Stimulated activated CD8-positive, alpha-beta memory T cell treated with anti-CD3 and anti-CD28 coated beads, Interleukin-2, amount 100 ng/mL, for 48 hours (primary cell): ENCODE data around the gene TMTC1.
"Not testable (repeated sequence)": the region's sequence is repeated elsewhere in the genome, so short reads cannot be mapped to it uniquely, and the experiment has no call there.

Experiments
- DNase-seq, 2 donors: peaks; one replicate each; pipeline ENCODE4 v3.0.0-alpha.2; 2020; ENCODE audit warnings: low read depth in 2 of 2

TMTC1 gene

DNA sequence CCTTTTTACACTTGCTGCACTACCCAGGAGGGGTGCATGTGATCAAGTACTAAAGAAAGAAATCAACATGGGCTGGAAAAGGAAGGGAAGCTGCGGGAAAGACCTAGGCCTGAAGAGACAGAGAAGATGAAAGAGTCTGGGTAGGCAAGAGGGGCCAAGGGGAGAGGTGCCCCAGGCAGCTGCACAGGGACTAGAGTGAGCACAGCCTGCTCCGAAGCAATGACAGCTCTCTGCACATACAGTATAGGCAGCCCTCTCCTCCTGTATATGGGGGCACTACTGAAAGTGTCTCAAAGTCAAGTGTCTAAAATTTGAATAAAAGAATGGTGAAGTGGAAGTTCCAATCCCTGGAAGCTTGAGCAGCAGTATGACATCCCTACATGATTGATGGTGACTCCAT, 112.0 kb downstream of the TMTC1 start:
- no peak for DNase-seq

DNA sequence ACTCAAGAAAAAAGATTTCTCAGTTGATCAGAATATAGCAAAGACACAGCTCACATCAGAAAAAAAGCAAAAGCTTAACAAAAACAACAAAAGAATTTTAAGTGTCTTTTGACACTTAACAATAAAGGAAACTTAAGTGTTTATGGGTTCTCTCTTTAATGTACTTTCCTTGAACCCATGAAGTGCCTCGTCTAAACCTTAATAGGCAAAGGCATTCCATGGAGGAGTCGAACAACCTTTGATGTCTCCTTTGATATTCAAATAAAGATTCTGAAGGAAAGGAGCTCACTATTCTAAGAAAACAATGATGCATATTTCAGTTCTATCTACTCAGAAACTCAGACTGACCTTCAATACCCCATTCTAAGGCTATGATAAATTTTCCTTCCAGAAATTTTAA, 116.7 kb downstream of the TMTC1 start:
- DNase-seq: no peak

DNA sequence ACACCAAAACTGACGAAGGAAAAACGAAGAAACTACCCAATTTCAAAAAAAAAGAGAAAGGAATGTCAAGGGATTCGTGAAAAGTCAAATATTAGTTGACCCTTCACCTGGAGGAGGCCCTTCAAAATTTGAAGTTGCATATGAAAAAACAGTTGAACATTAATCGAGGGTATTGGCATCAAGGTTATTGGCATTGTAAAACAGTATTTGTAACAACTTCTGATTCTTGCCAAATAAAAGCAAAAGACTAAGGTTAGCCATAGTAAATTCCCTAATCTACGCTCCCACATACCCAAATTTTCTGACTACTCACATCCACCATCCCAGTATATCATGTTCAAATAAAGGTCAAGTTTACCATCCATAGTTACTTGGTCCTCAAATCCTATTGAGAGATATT, 118.6 kb downstream of the TMTC1 start:
- no peak for DNase-seq

DNA sequence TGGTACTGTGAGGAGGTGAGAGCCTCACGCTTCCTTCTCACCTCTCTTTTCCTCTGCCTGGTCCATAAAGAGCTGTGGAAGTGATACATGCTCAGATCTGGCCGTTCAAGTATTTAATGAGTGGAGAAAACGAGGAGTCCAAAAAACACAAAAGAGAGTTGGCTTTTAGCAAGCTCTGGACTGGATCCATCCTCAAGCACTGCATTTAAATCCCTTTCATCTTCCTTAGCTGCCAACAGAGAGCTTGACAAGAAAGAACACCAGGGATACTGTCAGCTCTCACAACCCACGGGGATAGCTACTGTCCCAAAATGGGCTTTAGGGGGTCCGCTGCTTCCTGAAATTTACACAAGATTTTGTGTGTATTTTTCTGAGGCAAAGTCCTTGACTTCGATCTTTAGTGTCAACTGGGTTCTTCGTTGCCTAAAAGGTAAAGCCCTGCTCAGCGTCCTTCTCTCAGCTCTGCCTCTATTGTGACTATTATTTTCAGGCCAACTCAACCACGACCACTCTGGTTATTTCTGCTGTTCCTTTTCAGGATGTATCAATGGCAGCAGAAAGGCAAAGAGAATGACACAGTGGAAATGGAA, 120.9 kb downstream of the TMTC1 start:
- no peak for DNase-seq

DNA sequence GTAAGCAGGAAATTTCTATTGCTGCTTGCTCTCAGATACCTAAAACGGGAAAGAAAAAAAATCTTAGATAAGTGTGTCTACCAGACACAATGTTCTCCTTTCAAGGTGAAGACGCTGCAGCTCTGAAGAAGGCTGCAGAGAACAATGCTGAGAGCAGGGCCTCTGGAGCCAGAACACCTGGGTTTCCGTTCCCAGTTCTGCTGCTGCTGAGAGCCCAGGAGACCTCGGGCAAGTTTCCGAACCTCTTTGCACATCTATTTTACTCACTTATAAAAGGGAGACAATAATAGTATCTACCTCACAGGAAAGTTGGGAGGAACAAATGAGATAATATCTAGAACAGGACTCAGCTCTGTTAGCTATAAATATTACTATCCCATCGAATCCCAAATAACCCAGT, 122.9 kb downstream of the TMTC1 start:
- DNase-seq: no peak

DNA sequence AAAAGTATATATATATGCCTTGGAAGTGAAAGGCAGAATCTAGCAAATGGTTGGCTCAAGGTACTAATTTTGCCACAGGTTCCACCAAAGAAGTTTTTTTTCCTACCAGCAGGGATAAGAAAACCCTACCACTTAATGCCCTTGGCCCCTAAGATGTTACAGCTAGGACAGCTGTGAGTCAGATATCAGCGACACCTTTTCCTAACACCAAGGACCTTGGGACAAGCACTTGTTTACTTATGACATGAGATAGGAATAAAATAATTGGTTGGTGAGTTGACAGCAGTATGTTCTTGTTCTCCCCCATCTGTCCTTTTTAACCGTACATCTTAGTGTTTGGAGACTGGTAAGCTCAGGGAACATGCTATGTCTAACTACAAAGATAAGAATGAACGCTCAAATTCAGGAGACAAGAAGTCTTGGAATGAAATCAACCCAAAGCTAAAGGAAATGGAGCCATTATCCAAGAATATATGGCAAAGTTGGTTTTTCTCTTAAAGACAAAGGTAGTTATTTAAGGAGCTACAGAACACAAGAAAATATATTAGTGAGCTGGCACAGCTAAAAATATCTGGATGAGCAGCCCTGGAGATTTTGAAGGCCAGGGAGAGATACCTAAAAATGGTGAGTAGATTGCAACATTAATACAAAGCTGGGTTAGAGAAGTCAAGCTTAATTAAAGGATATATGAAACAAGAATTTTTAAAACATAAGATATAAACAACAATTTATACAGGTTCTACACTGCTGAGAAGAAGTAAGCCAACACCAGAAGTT, 126.8 kb downstream of the TMTC1 start:
- no peak for DNase-seq

DNA sequence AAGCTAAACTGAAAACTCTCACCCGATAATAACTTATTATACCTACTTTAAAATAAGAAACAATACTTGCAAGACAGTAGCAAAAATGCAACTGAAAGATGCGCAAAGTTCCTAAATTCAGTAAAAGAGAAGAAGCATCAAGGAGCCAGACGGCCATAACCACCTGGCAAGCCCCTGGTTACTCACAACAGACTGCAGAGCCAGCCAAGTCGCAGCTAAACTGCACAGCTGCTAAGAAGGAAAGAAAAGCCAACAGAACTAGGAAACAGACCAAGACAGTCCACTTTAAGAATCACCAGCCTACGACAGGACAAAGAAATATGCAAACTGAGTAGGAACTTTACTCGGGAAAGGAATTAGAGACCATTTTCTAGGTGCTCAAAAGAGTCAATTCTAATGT, 127.9 kb downstream of the TMTC1 start:
- DNase-seq: no peak

DNA sequence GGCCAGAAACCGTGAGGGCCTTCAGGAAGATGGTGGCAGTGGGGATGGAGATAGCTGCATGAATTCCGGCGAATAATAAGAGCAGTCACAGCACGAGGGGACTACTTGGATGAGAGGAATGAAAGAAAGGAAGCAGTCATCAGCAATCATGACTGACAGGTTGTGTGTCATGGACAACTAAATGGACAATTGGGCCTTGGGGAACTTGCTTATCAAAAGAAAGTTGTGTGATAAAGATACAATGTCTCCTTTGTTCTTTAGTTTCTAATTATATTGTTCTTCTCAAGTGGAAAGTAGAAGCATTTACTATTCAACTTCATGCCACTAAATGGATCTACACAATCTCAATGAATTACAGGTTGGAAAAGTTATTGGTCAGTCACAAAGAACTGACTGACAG, 130.5 kb downstream of the TMTC1 start:
- DNase-seq: no peak

DNA sequence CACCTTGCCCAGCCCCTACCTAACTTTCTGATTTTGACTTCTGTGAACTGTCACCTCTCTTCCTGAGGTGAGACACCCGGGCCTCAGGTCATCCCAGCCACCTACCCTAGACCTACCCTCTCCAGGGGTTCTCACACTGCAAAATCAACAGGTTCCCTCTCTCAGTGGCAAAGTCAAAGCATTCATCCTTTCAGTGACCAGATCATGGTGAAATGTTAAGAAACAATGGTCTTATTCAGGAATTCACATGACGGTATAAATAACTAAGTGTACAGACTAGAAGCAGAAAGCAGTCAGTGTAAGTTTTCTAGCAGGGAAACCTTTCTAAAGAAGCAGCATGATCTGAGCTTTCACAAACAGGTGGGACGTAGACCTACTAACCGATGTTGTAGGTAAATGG, 133.4 kb downstream of the TMTC1 start:
- no peak for DNase-seq

DNA sequence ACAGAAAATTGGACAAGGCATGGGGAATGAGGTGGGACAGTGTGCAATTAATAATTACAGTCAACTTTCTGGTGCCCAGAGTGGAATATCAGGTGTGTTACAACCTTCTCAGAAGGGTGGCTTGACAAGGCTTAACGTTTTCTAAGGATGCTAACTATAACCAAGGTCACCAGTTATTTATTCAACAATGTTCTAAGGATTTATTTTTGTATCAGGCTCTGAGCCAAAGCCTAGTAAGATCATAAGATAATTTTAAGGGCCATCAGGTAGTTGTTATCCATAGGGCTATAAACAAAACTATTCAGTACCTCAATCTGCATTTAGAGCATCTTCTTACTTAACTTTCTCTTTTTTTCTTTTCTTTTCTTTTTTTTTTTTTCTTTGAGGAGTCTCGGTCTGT, 134.0 kb downstream of the TMTC1 start:
- no peak for DNase-seq

DNA sequence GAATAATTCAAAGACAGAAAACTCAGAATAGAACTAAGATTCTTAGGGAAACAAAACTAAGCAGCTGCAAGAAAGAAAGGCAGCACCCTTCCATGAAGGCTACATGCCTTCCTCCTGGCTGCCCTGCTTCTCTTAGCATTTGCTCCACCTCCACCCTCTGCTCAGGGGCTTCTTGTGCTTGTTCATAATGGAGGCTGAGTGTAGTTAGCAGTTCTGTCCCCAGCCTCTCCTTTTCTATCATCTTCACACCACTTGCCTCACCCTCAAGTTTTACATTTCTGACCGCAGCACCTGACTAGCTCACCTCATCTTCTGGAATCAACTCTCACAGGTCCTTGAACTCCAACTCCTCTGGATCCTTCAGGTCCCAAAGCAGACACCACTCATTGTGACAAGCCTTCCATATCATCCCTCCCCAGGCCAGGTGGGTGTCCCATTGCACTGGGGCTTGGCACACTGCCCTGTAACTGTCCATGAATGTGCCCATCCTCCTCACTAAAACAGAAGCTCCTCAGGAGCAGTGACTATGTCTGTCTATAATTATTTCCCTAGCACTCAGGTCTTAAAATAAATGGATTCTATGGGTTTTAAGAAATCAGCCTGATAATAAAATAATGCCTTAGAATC, 139.1 kb downstream of the TMTC1 start:
- no peak for DNase-seq

DNA sequence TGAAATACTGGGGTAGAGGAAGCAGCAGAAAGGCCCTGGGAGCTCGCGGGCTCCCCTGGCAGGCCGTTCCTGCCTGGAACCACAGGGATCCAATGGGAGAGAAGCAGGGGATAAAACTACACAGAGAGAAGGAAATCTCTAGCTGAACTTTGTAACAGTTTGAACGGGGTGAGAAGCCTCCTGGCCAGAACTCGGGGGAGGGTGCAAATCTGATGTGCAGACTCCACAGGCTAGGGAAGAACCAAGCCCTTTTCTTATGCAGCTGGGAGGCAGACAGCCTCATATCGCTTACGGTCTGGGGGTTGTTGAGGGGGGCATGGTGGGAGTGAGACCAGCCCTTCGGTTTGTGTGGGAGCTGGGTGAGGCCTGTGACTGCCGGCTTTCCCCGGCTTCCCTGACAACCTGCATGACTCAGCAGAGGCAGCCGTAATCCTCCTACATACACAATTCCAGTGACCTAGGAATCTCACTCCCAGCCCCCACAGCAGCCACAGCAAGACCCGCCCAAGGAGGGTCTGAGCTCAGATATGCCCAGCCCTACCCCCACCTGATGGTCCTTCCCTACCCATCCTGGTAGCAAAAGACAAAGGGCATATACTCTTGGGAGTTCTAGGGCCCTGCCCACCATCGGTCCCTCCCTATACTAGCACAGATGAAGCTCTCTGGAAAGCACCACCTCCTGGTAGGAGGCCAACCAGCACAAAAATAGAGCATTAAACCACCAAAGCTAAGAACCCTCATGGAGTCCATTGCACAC, 143.0 kb downstream of the TMTC1 start:
- no peak for DNase-seq

DNA sequence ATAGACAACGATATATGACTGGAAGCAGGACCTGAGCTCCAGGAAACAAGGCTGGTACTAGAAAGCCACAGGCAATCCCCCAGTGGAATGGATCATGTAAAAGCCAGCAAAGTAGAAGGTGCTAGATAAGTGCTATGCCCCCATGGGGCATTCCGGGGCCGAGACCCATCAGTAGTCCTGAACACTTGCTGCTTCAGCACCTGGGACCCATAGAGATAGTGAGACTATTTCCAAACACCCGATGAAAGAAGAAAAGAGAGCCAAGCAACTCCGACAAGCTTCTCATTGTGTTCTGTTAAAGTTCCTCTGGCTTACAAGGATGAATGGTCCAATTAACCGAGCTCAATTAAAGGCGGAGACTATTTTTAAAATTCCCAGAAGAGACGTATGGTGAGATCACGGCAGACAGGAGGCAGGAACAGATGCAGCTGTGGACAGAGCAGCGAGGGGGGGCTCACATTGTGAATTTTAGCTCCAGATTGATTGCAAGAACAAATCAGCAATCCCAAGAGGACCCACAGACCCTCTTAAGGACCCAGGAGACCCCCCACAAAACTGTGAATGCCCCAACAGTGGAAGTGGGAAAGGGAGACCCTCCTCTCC, 143.7 kb downstream of the TMTC1 start:
- no peak for DNase-seq

DNA sequence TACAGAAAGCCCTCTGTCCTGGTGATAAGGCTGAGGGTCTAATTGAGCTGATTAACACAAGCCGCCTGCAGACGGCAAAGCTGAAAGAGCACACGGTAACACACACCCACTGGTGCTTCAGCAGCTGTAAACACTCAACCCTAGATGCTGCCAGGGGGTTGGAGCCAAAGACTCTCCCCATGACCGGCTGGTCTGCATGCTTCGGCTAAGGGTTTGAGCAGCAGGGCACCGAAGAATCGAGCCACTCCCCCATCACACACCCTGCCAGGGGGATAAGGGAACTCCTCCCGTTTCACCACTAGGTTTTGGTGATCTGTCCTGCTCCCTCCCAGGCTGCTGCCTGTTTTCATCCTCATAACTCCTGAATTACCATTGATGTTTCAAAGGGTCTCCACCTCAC, 145.2 kb downstream of the TMTC1 start:
- no peak for DNase-seq

DNA sequence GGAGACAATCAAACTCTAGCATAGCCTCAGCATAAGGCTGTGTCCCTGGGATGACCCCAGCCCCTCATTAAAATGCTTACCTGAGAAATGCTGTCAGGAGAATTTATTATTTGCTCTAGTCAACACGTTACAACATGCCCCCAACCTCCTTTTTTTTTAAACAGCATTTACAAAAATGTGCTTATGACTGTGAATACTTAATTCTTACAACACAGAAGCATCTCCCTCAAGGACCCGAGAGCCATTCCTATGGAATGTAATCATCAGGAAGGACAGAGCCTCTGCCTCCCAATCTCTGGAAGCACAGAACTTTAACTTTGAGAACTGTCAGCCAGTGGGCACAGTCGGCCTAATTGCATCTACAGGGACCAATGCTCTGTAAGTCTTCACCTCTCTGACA, 149.7 kb downstream of the TMTC1 start:
- DNase-seq: no peak

DNA sequence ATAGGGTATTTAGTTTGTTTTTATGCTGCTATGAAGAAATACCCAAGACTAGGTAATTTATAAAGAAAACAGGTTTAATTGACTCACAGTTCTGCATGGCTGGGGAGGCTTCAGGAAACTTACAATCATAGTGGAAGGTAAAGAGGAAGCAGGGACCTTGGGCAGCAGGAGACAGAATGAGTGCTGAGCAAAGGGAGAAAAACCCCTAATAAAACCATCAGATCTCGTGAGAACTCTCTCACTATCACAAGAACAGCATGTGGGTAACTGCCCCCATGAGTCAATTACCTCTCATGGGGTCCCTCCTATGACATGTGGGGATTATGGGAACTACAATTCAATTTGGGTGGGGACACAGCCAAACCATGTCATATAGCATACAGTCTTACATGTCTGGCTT, 153.6 kb downstream of the TMTC1 start:
- not testable (repeated sequence) for DNase-seq

DNA sequence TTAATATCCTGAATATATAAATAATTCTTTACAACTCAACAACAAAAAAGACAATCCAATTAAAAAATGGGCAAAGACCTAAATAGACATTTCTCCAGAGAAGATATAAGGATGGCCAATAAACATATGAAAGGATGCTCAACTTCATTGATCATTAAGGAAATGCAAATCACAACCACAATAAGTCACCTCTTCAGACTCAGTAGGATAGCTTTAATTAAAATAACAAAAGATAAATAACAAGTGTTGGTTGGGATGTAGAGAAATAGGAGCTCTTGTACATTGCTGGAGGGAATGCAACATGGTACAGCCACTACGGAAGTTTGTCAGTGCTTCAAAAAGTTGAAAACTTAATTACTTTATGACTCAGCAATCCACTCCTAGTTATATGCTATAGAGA, 156.5 kb downstream of the TMTC1 start:
- DNase-seq: no peak

DNA sequence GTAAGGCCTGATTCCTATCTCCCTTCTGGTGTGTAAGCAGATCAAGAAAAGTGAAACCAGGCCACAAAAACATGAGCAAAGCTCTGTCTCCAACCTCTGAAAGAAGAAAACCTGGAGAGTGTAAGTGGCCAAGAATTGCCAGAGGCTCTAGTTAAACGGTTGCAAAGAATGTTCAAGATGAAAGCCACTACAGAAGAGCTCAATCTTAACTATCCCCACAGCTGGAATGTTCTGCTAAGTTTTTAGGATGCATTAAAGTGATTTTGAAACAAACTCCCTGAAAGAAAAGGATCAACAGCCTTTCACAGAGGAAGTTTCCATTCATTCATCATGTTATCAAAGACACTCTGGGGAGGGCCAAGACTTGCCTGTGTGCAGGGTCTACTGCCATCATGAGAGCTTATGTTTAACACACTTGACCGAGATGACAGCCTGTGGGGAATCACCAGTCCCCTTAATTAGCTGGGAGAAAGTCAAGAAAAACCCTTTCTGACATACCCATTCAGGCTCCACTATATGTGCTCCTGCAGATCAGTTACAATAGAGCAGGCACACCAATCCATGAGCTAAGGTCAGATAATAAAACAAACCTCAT, 158.3 kb downstream of the TMTC1 start:
- no peak for DNase-seq

DNA sequence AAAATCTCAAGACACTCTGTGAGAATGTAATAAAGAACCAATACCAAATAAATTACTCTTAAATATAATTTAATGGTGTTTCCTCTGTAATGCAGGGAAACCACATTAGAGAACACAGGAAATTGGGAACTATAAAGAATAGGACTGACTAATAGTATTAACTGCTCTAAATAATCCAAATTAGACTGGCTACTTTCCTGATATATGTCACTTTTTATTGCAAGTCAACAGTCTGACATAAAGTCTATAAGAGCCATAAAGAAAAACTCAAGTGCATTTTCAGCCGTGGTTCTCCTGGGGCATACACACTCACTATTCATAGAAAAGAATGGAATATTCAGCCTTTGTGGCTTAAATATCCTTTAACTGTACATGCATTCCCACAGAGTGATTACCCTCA, 161.5 kb downstream of the TMTC1 start:
- no peak for DNase-seq

DNA sequence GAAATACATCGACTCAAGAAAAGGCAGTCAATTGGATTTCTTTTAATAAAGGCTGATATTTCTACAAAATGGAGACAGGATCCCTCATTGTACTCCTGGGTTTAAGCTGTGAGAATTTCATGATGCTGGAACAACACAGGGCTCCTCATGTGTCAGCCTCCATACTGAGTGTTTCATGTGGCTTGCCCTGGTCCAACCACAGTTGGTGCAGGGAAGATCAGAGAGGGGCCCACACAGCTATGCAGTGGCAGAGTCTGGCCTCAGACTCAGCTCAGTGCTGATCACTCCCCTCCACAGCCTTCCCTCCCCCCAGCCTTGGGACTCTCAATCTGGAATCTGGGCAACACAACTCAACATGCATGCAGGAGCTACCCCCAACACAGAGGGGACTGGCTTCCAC, 163.7 kb downstream of the TMTC1 start:
- no peak for DNase-seq

DNA sequence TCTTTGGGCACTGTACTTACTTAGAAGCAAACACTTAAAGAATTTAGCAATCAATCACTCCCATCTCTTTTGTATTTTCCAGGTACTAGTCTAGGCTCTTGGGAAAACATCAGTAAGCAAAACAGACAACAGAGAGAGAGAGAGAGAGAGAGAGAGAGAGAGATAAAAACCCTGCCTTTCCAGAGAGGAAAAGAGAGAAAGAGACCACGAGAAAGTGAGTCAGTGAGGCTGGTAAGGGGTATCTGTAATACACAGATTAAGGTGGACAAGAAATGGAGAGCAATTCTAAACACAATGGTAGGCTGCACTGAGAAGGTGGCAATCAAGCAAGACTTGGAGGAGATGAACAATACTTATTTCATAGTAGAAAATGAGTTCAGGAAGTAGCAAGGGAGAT, 166.3 kb downstream of the TMTC1 start:
- DNase-seq: no peak
